HG03432 (cell line): ENCODE results near the gene MRS2.
A peak's percentile ranks its signal among the peaks of the same experiment; 100 is the strongest.
"Not testable (repeated sequence)": the region's sequence is repeated elsewhere in the genome, so short reads cannot be mapped to it uniquely, and the experiment has no call there.

ENCODE experiments used
- ATAC-seq: cut with Tn5 transposase; IDR thresholded peaks from one replicate; pipeline ENCODE4 v1.9.1; 2021; ENCODE audit warnings: mild to moderate bottlenecking, moderate library complexity; ENCODE audit not compliant: unreplicated experiment

MRS2 gene

GRCh38 chr6:24387818-24388217 lies 14.9 kb upstream of the MRS2 start:
- ATAC-seq = no peak

GRCh38 chr6:24391208-24391607 lies 11.5 kb upstream of the MRS2 start:
- no peak for ATAC-seq

GRCh38 chr6:24391756-24392405 lies 10.9 kb upstream of the MRS2 start:
- ATAC-seq = peak; percentile 94

GRCh38 chr6:24394061-24394779 lies 8.5 kb upstream of the MRS2 start:
- ATAC-seq = no peak

- no peak for ATAC-seq
Observed at GRCh38 chr6:24394780-24395437, 7.8 kb upstream of the MRS2 start.

GRCh38 chr6:24396824-24397223 lies 5.9 kb upstream of the MRS2 start:
- no peak for ATAC-seq

- no peak for ATAC-seq
Observed at GRCh38 chr6:24397631-24398030, 5.1 kb upstream of the MRS2 start.

GRCh38 chr6:24400045-24401039 lies 2.4 kb upstream of the MRS2 start:
- not testable (repeated sequence) for ATAC-seq

GRCh38 chr6:24401458-24401857 lies 1.3 kb upstream of the MRS2 start:
- ATAC-seq = no peak

GRCh38 chr6:24403501-24403824 lies 727 bp downstream of the MRS2 start:
- ATAC-seq = no peak

- ATAC-seq = no peak
Observed at GRCh38 chr6:24405262-24405661, 2.5 kb downstream of the MRS2 start.

- peak; percentile 92 for ATAC-seq
Observed at GRCh38 chr6:24408719-24409410, 6.1 kb downstream of the MRS2 start.

- ATAC-seq = no peak
Observed at GRCh38 chr6:24410622-24411021, 7.9 kb downstream of the MRS2 start.

- ATAC-seq = no peak
Observed at GRCh38 chr6:24412294-24412693, 9.6 kb downstream of the MRS2 start.

GRCh38 chr6:24414531-24414930 lies 11.8 kb downstream of the MRS2 start:
- ATAC-seq = not testable (repeated sequence)

- peak; percentile 90 for ATAC-seq
Observed at GRCh38 chr6:24415753-24416152, 13.0 kb downstream of the MRS2 start.

GRCh38 chr6:24419526-24419925 lies 16.8 kb downstream of the MRS2 start:
- ATAC-seq = no peak

- ATAC-seq = no peak
Observed at GRCh38 chr6:24425091-24425490, 22.4 kb downstream of the MRS2 start.

GRCh38 chr6:24426729-24427446 lies 24.2 kb downstream of the MRS2 start:
- no peak for ATAC-seq

GRCh38 chr6:24428615-24429014 lies 25.9 kb downstream of the MRS2 start:
- ATAC-seq = no peak
